Activated T-cell treated with anti-CD3 and anti-CD28 coated beads for 4 hours (primary cell): ENCODE results near the gene MIEF1.
A peak's percentile ranks its signal among the peaks of the same experiment; 100 is the strongest.
"Not testable (repeated sequence)": the region's sequence is repeated elsewhere in the genome, so short reads cannot be mapped to it uniquely, and the experiment has no call there.

Experiments used
- DNase-seq: peaks from one replicate; pipeline ENCODE4 v3.0.0-alpha.2; 2020

Gene MIEF1

GRCh38 chr22:39517470-39517869 lies 15.4 kb downstream of the MIEF1 start:
- no peak for DNase-seq

GRCh38 chr22:39518144-39518786 lies 16.2 kb downstream of the MIEF1 start:
- DNase-seq = no peak

GRCh38 chr22:39518996-39519680 lies 17.0 kb downstream of the MIEF1 start:
- no peak for DNase-seq

GRCh38 chr22:39519681-39520225 lies 17.7 kb downstream of the MIEF1 start:
- DNase-seq = peak; percentile 93

DNA sequence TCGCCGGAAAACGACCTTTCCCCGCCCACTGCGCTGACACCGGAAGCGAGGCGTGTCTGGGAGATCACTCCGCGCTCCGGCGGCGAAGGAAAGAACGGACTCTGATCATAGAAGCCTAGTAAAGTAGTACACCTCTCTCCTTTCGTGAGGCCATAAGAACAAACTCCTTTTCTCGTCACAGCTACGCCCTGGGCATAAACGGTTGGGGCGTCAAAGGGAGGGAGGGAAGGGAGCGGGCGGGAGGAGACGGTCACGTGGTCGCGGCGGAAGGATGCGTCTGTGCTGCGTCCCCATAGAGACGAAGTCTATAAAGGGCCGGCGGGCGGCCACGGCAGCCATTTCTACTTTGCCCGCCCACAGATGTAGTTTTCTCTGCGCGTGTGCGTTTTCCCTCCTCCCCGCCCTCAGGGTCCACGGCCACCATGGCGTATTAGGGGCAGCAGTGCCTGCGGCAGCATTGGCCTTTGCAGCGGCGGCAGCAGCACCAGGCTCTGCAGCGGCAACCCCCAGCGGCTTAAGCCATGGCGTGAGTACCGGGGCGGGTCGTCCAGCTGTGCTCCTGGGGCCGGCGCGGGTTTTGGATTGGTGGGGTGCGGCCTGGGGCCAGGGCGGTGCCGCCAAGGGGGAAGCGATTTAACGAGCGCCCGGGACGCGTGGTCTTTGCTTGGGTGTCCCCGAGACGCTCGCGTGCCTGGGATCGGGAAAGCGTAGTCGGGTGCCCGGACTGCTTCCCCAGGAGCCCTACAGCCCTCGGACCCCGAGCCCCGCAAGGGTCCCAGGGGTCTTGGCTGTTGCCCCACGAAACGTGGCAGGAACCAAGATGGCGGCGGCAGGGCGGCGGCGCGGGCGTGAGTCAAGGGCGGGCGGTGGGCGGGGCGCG lies 18.4 kb downstream of the MIEF1 start, which contains the start of gene ATF4:
ATF4 (plus strand) TSS at position 337 of the 880 bp plus-strand sequence. CDS start 884 bp downstream, outside the sequence.
- DNase-seq = peak; percentile 89

- DNase-seq = not testable (repeated sequence)
These were observed 19.2 kb downstream of the MIEF1 start for GRCh38 chr22:39521106-39521885.

DNA sequence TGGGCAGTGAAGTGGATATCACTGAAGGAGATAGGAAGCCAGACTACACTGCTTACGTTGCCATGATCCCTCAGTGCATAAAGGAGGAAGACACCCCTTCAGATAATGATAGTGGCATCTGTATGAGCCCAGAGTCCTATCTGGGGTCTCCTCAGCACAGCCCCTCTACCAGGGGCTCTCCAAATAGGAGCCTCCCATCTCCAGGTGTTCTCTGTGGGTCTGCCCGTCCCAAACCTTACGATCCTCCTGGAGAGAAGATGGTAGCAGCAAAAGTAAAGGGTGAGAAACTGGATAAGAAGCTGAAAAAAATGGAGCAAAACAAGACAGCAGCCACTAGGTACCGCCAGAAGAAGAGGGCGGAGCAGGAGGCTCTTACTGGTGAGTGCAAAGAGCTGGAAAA lies 20.0 kb downstream of the MIEF1 start:
- not testable (repeated sequence) for DNase-seq

DNA sequence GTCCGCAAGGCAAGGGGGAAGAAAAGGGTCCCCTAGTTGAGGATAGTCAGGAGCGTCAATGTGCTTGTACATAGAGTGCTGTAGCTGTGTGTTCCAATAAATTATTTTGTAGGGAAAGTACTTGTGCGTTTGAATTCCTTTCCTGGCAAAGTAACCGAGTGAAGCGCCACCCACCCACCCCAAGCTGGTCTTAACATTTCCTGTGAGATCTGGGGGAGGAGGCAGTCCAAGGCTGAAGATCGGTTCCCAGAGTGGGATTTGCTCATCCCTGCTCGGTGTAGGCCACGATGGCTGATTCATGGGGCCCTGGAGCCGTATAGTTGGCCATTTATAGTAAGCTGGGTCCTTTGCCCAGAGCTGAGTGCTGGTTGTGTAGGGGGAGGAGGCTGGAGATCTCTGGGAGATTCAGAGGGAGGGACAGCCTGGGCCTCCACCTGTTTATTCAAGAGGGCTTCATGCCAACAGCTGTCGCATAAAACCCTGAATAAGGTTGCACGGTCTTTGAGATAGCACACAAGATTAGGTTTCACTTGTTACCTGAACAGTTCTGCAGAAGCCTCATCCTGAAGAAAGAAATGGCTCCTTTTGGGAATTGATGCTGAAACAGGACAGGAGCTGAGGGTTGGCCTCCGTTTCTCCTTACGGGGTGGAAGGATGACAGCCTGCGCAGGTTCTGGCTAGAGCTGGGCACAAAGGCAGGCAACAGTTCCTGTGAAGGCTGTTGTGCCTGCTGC lies 20.6 kb downstream of the MIEF1 start:
- no peak for DNase-seq

DNA sequence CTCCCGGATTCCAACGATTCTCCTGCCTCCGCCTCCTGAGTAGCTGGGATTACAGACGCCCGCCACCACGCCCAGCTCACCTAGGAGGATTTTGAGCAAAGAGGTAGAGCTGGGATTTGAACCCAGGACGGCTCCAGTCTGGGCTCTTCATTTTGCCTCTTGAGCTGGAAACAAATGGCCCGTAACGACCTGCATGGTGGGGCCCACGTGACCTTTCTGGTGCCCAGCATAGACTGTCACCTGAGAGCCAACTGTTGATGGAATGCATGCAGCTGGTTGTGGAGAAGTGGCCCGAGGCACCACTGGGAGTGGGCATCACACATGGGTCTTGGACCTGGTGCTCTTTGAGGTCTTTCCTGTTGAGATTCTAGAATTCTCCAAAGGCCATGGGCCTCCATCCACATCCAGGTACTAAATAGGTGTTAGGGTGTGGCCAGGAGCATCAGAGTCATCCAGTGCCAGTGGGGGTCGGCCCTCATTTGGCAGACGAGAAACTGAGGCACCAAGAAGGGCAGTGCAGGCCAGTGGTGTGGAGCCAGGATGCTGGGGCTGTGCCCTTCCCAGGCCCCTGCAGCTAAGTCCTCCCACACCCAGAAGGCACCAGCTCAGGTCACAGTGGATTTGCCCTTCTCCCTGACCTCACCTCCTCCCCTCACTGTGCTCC lies 22.1 kb downstream of the MIEF1 start:
- DNase-seq = no peak

DNA sequence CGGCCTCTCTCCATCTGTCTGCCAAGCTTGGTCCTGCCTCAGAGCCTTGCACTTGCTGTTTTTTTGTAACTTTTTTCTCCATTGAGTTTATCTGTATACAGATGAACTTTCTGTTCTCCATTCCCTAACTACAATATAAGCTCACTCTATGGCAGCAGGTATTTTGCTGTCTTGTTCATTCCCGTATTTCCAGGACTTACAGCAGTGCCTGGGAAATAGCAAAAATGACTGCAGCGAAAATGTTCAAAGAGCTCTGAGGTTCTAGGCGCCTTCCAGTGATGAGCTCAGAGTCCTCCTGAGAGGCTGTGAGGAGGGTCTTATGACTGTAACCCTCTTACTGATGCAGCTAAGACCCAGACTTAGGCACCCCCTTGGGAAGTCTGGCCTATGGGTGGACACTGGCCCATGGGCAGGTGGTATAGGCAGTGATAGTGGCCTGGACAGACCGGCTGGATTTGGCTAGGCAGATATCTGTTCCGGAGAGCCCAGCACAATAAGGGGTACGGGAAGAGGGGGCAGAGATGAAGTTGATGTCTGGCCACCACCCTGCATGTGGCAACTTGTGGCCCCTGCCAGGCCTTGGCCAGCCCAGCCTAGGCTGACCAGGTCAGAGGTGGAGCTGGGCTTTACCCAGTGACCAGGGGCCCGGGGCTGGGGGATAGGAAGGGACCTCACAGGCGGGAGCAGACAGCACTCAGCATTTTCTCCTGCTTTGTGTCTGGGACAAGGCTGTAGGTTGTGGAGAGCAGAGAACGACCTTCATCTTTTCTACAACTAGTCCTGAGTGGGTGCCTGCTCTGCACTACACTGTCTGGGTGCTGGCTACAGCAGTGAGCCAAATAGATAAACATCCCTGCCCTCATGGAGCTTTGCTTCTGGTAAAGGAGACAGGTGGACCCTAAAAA lies 22.9 kb downstream of the MIEF1 start:
- no peak for DNase-seq

- DNase-seq = no peak
These were observed 23.5 kb downstream of the MIEF1 start for GRCh38 chr22:39525658-39525975.

GRCh38 chr22:39526736-39527171 lies 24.7 kb downstream of the MIEF1 start:
- DNase-seq = no peak

DNA sequence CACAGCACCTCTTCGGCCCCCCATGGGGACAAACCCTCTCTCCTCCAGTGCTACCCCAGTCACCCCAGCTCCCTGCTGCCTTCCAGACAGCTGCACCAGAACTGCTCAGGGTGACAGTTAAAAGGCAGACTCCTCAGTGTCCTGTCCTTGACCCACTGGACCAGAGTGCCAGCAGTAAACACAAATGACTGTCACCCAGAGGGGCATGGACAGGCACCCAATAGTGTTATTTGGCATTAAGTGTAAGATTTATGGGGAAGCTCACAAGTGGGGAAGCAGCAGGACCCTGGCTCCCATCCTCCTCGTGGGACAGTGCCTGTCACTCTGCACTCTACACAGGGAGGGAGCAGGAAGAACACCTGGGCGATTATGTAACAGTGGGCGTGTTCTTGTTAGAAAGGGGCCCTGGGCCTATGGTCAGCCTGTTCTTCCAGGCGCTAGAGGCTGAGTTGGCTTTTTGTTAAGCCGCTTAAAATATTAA lies 25.4 kb downstream of the MIEF1 start:
- no peak for DNase-seq

DNA sequence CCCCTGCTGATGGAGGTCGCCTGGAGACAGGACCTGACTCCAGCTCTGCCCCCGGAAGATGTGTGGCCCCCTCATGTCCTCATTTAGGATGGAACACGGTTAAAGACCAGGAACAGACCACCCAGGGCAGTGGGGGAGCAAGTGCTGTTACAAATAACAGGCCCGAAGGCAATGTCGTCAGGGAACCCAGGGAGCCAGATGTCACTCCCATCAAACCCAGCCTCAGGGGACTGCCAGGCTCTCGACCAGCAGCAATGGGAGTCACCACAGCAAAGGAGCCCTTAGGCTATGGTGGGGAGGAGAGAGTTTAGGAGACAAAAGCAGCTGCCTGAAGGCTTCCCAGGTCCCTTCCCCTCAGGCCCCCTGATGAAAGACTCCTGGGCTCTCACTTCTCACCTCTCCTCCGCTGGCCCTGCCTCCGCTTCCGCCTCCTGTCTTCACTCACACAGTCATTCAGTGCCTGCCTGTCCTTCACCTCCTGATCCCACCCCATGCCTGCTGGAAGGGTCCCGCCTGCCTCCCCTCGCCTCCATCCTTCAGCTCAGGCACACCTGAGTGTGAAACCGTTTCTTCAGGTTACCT lies 26.1 kb downstream of the MIEF1 start:
- no peak for DNase-seq

DNA sequence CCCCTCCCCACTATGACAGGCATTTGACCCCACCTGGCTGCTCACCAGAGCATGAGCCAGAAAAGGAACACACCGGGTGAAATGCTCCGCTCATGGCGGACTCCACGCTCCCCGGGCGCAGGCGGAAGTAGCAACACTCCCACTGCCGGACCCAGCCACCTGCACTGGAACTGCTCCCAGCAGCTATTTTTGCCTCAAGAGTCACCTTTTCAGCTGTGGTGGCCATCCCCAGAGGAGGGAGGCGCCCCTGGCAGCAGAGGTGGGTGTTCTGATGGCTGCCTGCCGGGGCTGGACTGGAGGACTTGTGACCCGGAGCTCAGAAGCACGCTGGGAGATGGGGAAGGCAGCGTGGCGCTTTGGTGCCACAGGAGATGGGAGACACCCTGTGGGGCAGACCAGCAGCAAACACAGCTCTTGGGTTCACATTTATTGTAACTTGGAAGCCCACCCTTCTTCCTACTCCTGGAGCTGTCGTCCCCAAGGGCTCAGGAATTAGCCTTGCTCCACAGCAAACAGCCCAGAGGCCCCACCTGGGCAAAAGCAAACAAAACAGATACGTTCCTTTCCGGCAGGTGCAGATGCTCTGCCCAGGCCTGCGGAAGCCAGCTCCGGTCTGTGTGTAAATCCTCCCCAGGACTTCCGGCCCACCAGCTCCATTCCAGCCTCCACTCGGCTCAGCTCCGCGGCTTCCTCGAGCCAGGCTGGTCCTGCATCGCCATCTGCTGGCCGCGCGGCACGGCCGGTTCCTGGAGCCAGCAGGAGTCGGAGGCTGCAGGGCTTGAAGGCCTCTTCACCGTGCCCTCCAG lies 26.8 kb downstream of the MIEF1 start:
- peak; percentile 80 for DNase-seq

DNA sequence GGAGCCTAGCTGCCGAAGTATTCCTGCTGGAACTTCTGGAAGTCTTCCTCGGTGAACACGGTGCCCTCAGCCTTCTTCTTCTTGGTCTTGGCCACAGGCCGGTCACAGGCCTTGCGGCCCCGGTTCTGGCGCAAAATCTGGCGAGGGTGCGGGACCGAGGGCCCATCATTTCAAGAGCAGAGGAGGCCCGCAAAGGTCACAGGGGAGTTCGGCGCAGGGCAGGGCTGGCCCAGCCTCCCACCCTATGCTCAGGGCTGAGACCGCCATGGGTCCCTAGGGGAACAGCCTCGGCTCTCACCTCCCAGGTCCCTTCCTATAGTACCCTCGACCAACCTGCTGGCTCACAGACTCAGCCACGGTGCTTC lies 27.4 kb downstream of the MIEF1 start:
- DNase-seq = no peak

GRCh38 chr22:39530116-39530515 lies 28.0 kb downstream of the MIEF1 start:
- DNase-seq = no peak

DNA sequence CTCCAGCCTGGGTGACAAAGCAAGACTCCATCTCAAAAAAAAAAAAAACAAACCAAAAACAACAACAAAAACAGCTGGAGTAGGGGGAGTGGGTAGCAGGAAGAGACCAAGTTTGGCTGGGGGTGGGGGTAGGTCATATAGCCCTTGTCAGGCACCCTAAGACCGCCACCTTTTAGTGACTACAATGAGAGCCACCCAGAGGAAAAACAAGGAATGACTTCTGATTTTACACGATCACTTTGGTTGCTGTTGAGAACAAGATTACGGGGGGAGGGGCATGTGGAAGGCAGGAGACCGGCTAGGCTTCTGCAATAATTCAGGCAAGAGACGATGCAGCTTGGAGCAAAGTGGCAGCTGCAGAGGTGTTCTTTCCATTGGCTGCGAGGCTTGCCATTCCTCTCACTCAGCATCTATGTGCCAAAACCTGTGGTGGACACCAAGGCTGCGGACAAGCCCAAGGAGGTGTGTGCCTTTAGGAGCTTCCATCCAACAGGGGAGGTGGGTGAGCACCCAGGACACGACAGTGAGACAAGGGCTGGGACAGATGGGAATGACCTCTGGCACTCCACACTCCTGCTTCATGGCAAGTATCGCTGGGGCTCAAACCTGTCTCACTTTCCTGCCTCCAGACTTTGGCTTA lies 28.7 kb downstream of the MIEF1 start:
- no peak for DNase-seq
